Measurements from ENCODE around the gene HIF1A.
"Not testable (repeated sequence)": the region's sequence is repeated elsewhere in the genome, so short reads cannot be mapped to it uniquely, and the experiment has no call there.

Gene HIF1A

DNA sequence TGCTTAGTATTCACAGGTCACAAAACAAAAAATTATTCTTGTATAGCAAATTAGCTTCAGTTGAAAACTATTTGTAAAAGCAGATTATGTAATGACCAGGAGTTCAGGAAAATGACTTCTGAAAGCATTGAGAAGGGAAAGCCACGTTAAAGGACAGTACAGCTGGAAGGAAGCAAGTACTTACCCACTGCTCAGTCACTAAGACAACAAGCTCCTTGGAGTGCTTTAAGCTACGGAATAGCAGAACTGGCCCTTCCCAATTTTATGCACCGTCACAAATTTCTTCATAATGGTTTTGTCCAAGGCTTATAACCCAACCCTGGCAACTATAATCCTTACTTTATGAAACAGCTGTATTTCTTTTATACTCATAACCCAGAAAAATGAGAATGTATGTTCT is 54.0 kb downstream of the HIF1A start:
- DNase-seq (ENCODE audit: low read depth) = no peak

- DNase-seq (ENCODE audit: low read depth) = no peak
Observed at GRCh38 chr14:61749867-61750266, 54.6 kb downstream of the HIF1A start.

- peak; percentile 58 for DNase-seq (ENCODE audit: low read depth)
Observed at GRCh38 chr14:61750708-61751474, 55.6 kb downstream of the HIF1A start.

GRCh38 chr14:61751475-61751989 is 56.2 kb downstream of the HIF1A start:
- no peak for DNase-seq (ENCODE audit: low read depth)

DNA sequence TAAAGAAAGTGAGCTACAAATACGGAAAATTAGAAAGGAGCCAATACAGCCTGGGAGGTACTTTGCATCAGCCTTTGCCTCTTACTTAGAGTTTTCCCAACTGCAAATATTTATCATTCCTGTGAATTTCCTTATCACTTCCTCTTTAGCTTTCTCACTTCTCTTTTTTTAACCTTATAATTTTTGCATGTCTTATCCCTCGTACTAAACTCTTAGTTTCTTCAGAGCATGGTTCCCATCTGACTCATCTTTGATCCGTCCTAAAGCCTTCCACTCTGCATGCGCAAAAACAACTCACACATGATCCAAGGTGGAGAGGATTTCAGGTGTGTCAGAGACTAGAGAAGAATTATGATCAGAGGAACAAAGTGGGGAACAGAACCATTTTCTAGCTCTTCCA is 57.3 kb downstream of the HIF1A start:
- no peak for DNase-seq (ENCODE audit: low read depth)

- no peak for DNase-seq (ENCODE audit: low read depth)
Observed at GRCh38 chr14:61753631-61754030, 58.3 kb downstream of the HIF1A start.

DNA sequence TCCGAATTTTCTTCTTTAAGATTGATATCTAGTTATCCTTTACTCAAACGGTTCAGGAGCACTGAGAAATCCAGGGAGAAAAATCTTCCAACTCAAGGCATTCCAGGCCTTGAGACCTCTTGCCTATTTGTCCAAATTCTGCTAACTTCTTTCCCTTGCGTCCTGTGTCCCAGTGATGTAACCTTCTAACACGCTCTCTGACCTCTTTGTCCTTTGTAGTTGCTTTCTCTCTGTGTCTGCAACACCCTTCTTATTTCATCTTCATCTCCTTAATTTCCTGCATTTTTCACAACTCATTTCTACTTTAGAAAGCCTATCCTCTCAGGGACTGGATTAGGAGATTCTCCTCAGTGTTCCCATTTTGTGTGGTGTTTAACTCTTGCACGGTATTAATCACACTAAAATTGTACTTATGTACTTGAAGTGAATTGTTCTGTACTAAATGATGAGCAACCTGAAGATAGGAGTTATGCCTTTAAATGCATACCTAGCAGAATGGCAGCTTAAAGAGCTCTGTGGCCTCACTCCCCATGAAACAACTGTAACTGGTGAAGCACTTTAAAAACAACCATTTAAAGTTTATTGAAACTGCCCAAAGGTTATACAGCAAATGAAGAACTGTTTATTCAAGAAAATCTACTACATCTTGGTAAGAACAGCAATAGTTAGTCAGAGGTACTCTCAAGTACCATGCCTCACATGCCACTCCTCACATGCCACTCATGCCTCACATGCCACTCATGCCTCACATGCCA is 59.5 kb downstream of the HIF1A start:
- no peak for DNase-seq (ENCODE audit: low read depth)

DNA sequence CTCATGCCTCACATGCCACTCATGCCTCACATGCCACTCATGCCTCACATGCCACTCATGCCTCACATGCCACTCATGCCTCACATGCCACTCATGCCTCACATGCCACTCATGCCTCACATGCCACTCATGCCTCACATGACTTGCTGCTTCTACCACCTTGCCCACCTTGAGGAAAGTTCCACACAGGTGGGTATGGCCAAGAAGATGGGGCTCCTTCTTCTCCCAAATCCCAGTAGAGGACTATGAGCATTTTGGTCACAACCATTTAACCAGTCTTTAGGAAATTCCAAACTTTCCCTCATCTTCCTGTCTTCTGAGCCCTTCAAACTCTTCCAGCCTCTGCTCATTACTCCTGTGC is 60.0 kb downstream of the HIF1A start:
- not testable (repeated sequence) for DNase-seq (ENCODE audit: low read depth)

DNA sequence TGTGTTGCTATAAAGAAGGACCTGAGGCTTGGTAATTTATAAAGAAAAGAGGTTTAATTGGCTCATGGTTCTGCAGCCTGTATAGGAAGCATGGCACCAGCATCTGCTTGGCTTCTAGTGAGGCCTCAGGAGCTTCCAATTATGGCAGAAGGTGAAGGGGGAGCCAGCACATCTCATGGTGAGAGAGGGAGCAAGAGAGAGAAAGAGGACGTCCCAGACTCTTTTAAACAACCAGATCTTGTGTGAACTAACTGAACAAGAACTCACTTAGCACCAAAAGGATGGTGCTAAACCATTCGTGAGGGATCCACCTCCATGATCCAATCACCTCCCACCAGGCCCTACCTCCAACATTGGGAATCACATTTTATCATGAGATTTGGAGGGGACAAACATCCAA is 60.8 kb downstream of the HIF1A start:
- no peak for DNase-seq (ENCODE audit: low read depth)

DNA sequence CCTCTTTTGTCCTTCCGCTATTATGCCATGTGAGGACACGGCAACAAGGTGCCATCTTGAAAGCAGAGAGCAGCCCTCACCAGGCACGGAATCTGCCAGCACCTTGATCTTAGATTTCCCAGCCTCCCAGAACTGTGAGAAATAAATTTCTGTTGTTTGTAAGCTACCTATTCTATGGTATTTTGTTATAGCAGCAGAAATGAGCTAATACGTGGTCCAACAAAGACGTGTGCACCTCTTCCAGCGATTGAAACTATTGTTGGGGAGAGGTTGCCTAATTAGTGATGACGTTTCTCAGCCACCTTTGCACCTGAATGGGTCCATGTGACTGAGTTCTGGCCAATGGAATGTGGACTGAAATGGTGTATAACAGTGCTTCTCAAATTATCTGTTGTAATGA is 64.6 kb downstream of the HIF1A start:
- DNase-seq (ENCODE audit: low read depth) = no peak

GRCh38 chr14:61761557-61761956 is 66.2 kb downstream of the HIF1A start:
- DNase-seq (ENCODE audit: low read depth) = no peak

DNA sequence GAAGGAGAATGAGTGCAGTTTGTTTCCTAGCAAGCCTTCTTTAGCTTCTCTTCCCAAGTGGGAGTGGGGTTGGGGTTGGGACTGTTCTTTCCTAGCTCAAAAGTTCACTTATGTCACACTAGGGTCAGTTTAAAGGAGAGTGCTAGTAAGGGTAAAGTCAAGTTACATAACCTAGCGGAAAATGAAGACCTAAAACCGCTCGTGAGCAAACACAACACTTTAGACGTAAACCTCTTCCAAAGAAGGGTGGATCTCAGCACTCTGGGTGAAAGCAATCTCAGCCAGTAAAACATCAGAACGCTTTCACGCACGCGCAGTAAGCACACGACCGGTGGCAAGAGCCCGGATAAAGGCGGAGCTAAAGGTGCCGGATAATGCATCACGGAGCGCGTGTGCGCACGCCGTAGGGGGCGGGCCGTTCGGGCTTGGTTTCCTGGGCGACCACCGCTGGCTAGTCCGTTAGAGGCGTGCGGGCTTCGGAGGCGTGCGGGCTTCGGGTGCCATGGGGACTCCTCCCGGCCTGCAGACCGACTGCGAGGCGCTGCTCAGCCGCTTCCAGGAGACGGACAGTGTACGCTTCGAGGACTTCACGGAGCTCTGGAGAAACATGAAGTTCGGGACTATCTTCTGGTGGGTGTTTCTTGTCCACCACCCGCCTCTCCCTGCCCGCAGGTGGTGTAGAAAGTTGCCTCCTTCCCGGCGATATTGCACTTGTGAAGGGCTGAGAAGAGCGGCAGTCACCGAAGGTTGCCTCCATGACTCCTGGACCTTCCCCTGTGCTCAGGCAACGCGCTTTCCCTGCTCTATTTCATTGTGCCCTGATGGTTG is 66.9 kb downstream of the HIF1A start, which contains the start of gene SNAPC1:
Gene SNAPC1, plus strand, starts transcription at position 462 of the 828 bp plus-strand sequence. Its CDS starts 41 bp downstream, at position 503.
- peak; percentile 96 for DNase-seq (ENCODE audit: low read depth)

GRCh38 chr14:61764342-61765122 is 69.2 kb downstream of the HIF1A start:
- DNase-seq (ENCODE audit: low read depth) = no peak

- no peak for DNase-seq (ENCODE audit: low read depth)
Observed at GRCh38 chr14:61765225-61765943, 70.1 kb downstream of the HIF1A start.

GRCh38 chr14:61766151-61766550 is 70.8 kb downstream of the HIF1A start:
- DNase-seq (ENCODE audit: low read depth) = no peak

GRCh38 chr14:61768240-61768639 is 72.9 kb downstream of the HIF1A start:
- DNase-seq (ENCODE audit: low read depth) = no peak

- no peak for DNase-seq (ENCODE audit: low read depth)
Observed at GRCh38 chr14:61769893-61770292, 74.6 kb downstream of the HIF1A start.

DNA sequence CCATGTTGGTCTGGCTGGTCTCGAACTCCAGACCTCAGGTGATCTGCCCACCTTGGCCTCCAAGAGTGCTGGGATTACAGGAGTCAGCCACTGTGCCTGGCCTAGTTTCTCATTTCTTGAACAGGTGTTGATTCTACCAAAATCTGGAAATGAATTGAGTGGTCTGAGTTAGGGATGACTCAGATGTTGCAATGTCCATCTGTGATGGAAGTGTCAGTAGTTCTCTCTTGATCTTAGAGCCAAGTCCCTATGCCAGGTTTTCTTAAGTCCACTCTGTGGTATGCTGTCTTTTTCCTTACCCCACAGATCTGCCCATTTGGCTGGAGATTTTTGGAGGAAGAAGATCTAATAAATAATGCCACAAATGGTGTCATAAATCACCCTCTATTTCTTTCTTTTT is 79.5 kb downstream of the HIF1A start:
- no peak for DNase-seq (ENCODE audit: low read depth)

GRCh38 chr14:61780125-61780524 is 84.8 kb downstream of the HIF1A start:
- no peak for DNase-seq (ENCODE audit: low read depth)

- DNase-seq (ENCODE audit: low read depth) = no peak
Observed at GRCh38 chr14:61797309-61797708, 102.0 kb downstream of the HIF1A start.
